NB4 (cell line): ENCODE measurements around the gene NGLY1.

Source experiments
- DNase-seq: peaks from one replicate; pipeline ENCODE4 v3.0.0; 2010; ENCODE audit warnings: low read depth
- H3K4me3 ChIP-seq: one replicate; pipeline ENCODE4 v1.5.1; 2011; ENCODE audit warnings: mild to moderate bottlenecking, low read depth, low read length, moderate library complexity
- MYC ChIP-seq: IDR thresholded peaks from 2 replicates; pipeline ENCODE4 v1.6.1; 2011; ENCODE audit warnings: low read depth, low read length
- POLR2A ChIP-seq: IDR thresholded peaks from 2 replicates; pipeline ENCODE4 v1.6.1; 2011; ENCODE audit warnings: mild to moderate bottlenecking; ENCODE audit not compliant: insufficient read length; ENCODE audit errors: extremely low read depth
- TF ChIP-seq, protein P1 (sequence below): IDR thresholded peaks from one replicate; pipeline ENCODE4 v1.5.1; 2012; ENCODE audit warnings: low read depth, low read length
- TF ChIP-seq, protein P2 (sequence below): IDR thresholded peaks from 2 replicates; pipeline ENCODE4 v1.6.1; 2011; ENCODE audit warnings: low read depth, low read length

Gene NGLY1

DNA sequence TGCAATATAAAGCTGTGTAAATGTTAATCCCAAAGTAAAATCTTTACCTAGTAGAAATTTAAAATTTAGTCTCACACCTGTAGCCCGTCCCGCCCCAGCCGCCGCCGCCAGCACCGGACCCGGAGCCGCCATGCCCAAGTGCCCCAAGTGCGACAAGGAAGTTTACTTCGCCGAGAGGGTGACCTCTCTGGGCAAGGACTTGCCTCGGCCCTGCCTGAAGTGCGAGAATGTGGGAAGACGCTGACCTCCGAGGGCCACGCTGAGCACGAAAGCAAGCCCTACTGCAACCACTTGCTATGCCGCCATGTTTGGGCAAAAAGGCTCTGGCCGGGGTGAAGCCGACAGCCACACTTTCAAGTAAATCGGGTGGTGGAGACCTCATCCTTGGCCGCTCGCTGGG is 96.5 kb downstream of the NGLY1 start:
- H3K4me3 ChIP-seq = no peak overlapping the region
- no peak for DNase-seq
- TF ChIP-seq MYC (no peak), POLR2A (no peak)
- TF ChIP-seq, protein P1, sequence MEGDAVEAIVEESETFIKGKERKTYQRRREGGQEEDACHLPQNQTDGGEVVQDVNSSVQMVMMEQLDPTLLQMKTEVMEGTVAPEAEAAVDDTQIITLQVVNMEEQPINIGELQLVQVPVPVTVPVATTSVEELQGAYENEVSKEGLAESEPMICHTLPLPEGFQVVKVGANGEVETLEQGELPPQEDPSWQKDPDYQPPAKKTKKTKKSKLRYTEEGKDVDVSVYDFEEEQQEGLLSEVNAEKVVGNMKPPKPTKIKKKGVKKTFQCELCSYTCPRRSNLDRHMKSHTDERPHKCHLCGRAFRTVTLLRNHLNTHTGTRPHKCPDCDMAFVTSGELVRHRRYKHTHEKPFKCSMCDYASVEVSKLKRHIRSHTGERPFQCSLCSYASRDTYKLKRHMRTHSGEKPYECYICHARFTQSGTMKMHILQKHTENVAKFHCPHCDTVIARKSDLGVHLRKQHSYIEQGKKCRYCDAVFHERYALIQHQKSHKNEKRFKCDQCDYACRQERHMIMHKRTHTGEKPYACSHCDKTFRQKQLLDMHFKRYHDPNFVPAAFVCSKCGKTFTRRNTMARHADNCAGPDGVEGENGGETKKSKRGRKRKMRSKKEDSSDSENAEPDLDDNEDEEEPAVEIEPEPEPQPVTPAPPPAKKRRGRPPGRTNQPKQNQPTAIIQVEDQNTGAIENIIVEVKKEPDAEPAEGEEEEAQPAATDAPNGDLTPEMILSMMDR = no peak
- TF ChIP-seq, protein P2, sequence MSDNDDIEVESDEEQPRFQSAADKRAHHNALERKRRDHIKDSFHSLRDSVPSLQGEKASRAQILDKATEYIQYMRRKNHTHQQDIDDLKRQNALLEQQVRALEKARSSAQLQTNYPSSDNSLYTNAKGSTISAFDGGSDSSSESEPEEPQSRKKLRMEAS = no peak

DNA sequence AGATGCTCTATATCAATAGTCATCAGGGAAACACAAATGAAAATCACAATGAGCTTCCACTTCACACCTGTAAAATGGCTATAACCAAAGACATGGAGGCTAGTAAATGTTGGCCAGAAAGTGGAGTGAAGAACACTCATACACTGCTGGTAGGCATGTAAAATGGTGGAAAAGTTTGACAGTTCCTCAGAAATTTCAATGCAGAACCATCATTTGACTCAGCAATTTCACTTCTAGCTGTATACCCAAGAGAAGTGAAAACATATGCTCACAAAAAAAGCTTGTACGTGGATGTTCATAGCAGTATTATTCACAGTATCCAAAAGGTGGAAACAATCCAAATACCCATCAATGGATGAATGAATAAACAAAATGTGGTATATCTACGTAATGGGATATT is 99.4 kb downstream of the NGLY1 start:
- TF ChIP-seq, protein P1 = no peak
- TF ChIP-seq MYC (no peak), POLR2A (no peak)
- TF ChIP-seq, protein P2 = no peak
- no peak overlapping the region for H3K4me3 ChIP-seq
- no peak for DNase-seq

DNA sequence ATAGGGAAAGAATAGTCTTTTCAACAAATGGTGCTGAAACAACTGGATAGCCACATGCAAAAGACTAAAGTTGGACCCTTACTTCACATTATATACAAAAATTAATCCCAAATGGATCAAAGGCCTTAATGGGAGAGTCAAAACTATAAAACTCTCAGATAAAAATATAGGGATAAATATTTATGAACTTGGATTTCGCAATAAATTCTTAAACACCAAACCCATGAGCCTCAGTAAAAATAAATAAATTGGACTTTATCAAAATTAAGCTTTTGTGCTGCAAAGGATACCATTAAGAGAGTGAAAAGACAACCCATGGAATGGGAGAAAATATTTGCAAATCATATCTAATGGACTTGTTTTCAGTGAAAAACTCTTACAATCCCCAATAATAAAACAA is 99.8 kb downstream of the NGLY1 start:
- H3K4me3 ChIP-seq = no peak overlapping the region
- no peak for DNase-seq
- TF ChIP-seq, protein P1 = no peak
- TF ChIP-seq MYC (no peak), POLR2A (no peak)
- TF ChIP-seq, protein P2 = no peak

DNA sequence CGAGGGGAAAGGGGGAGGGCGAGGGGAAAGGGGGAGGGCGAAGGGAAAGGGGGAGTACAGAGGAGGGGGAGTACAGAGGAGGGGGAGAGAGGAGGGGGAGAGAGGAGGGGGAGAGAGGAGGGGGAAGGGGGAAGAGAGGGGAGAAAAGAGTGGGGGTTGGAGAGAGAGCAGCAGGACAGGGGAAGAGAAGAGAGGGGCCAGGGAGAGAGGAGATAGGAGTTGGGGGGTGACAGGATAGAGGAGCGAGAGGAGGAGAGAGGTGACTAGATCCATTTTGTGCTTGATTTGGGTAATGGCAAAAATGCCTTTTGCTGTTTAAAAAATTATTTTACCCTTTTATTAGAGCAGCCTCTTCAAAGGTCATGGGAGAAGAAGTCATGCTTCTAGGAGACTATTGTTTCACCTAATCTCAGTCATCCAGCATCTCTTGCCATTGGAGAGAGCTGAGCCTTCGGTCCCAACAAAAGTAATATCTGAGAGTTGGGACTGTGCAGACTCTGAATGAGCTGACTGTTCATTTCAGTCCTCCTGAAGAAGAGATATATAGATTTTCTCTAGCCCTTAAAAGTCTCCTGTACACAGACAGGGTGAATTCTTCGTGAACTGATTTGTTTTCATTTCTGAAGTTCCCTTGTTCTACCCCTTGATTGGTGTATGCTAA is 103.5 kb downstream of the NGLY1 start:
- DNase-seq = no peak
- TF ChIP-seq POLR2A (no peak), MYC (no peak)
- TF ChIP-seq, protein P1 = no peak
- TF ChIP-seq, protein P2 = no peak
- no peak overlapping the region for H3K4me3 ChIP-seq

DNA sequence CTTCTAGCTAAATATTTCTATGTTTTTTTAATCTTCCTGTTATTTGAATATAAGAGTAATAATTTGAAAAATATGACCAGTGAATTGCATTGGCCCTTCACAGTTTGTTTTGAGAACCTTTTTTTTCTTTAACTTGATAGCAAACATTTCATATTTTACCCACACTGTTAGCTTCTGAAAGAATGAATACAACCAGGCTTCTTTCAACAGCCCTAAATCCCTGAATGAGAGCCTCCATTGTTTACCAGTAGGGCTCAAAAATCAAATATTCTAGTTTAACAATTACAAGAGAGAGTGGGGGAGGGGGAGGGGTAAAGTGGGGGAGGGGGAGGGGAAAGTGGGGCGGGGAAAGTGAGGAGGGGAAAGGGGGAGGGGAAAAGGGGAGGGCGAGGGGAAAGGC is 104.1 kb downstream of the NGLY1 start:
- H3K4me3 ChIP-seq = no peak overlapping the region
- TF ChIP-seq, protein P2 = no peak
- TF ChIP-seq, protein P1 = no peak
- TF ChIP-seq MYC (no peak), POLR2A (no peak)
- DNase-seq = no peak
